A673 (cell line): Measurements from ENCODE around the gene PSMG1.

Experiments used
- CTCF ChIP-seq: fragments of 300-800, 200-600 bp; sonication (generic); conservative IDR thresholded peaks from 2 replicates; pipeline ENCODE4 v1.5.1; 2017; ENCODE audit warnings: low read depth, mild to moderate bottlenecking, antibody characterized with exemption, low read length, moderate library complexity, mixed read lengths
- EZH2 ChIP-seq: fragments of 200-600 bp; sonication (generic); IDR thresholded peaks from 2 replicates; pipeline ENCODE4 v1.6.1; 2017; ENCODE audit warnings: borderline replicate concordance, low read depth, mild to moderate bottlenecking, mixed read lengths, antibody characterized with exemption, low read length; ENCODE audit not compliant: poor library complexity, severe bottlenecking

GRCh38 chr21:39132248-39132647 lies 51.0 kb downstream of the PSMG1 start:
- TF ChIP-seq EZH2 (no peak), CTCF (no peak)
